Sciatic nerve (tissue), 2 donors: ENCODE results near the gene CDH13. TPM values are rescaled to one million over a fixed set of nuclear protein-coding genes. Genes with fewer than 3 reads are reported as not detected.

Experiments
- ATAC-seq: fragments of 200-7000 bp; cut with Tn5 transposase; one replicate; pipeline ENCODE4 v1.9.1; 2020; ENCODE audit warnings: mild to moderate bottlenecking, moderate library complexity
- DNase-seq: peaks from one replicate; pipeline ENCODE4 v3.0.0-alpha.2; 2020; ENCODE audit warnings: low spot score
- intact Hi-C: fragments of 100-400 bp; cut with DNase I; formaldehyde crosslinking; loops from one replicate; pipeline ENCODE4 v1.14.2; 2022
- total RNA-seq: library from RNA; stranded (reverse); fragmentation: NEBNext Ultra II Directional; extraction: Animal tissue kit (Norgen Biotek cat#: 25700); gene quantifications from one replicate; pipeline ENCODE4 v1.2.1, GENCODE V29; 2021
- donor health status: DM: no; HTN: no; CAD: no.
- donor health status: DM: no; HTN: no; CAD: no.

CDH13 gene
- total RNA-seq, 1 donor from 2014 or later, result 7.5 TPM

DNA sequence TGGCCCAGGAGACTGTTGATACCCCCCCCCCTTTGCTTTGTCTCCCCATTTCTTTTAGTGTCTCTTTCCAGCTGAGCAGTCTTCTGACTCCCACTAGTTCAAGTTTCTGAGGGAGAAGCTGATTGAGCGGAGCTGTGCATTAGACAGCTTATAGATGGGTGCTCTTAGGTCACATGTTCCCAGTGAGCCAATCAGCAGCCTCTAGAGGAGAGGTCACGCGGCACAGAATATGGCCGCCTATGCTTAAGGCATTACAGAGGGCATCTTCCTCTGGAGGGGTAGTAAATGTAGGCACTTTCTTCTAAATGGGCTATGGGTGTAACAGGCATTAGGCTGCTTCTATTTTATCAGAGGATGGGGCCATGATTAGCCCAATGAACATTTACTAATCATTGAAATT lies 131.6 kb downstream of the CDH13 start:
- intact Hi-C loops, result no loop called here
- no peak for DNase-seq
- no peak for ATAC-seq

DNA sequence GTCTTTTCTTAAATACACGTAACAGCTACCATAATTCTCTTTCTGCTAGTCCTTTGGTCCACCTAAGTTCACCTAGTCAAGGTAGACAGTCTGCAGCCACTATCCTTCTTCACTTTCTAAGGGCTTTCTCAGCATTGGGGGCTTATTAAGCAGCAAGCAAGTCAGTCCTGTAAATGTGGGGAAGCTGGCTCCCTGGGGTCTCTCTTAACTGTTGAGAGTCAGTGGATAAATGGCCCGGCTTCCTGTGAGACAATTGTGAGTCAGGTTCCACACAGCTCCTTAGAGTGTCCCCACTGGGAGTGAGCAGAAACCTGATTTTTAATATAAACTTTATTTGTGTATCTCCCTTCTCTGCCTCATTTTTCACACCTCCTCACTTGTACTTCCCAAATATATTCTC lies 132.1 kb downstream of the CDH13 start:
- intact Hi-C loops, result no loop called here
- DNase-seq, result no peak
- ATAC-seq, result no peak

DNA sequence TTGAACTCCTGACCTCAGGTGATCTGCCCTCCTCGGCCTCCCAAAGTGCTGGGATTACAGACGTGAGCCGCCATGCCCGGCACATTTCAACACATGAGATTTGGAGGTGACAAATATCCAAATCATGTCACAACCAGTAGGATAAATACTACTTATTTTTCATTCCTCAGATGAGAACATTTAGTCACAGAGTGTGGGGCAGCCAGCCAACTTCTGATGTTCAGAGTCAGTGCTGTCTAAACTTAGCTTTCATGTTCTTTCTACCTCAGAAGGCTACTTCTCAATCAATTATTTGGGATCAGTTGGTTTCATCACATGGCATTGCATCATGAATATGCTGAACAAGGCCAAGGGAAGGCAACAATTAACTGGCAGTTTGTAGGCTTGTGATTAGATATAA lies 134.5 kb downstream of the CDH13 start:
- DNase-seq (no peak), ATAC-seq (no peak)
- intact Hi-C loops, result no loop called here

DNA sequence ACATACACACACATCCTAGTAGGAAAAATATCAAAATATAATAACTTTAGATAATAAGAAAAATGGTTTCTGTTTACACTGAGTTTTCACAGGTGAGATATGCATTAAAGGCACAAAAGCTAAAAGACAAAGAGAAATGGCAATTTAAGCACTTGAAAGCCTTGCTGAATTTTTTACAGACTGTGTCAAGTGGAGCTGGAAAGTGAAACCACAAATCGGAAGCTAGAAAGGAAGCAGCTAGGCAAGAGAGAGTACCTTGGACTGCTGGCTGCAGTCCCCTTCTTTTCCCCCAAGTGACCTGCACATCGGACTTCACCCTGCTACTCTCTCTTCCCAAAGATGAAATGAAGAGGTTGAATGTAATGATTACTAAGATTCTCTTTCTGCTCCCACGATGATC lies 135.1 kb downstream of the CDH13 start:
- DNase-seq, result no peak
- intact Hi-C loops, result no loop called here
- ATAC-seq, result no peak

DNA sequence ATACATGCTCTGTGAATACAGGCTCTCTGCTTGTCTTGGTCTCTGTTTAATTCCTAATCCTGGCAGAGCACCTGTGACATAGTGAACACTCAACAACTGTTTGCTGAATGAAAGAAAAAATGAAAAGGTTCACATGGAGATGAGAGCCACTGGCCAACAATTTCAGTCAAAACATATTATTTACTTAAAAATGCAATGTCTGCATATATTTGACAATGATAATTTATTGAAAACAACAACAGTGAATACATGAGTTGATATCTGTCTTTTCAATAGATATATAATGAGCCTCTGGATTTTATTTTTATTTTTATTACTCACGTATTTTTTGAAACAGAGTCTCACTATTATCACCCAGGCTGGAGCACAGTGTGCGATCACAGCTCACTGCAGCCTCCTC lies 136.6 kb downstream of the CDH13 start:
- DNase-seq, result no peak
- ATAC-seq, result no peak
- intact Hi-C loops, result no loop called here

DNA sequence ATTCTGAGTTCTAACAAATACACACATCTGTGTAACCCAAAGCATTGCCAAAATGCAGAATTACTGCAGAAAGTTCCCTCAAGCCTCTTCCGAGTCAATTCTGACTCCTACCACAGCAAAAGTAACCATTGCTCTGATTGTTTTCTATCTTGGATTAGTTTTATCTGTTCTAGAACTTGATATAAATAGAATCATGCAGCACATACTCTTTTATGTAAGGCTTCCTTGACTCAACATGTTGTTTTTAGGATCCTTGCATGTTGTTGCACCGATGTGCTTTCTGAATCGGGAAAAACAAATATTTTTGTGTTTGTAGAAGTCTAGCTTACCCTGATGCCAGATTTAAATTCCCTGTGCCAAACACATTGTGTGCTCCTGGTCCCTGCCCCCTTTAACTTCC lies 140.4 kb downstream of the CDH13 start:
- ATAC-seq (no peak), DNase-seq (no peak)
- intact Hi-C loops, result no loop called here

DNA sequence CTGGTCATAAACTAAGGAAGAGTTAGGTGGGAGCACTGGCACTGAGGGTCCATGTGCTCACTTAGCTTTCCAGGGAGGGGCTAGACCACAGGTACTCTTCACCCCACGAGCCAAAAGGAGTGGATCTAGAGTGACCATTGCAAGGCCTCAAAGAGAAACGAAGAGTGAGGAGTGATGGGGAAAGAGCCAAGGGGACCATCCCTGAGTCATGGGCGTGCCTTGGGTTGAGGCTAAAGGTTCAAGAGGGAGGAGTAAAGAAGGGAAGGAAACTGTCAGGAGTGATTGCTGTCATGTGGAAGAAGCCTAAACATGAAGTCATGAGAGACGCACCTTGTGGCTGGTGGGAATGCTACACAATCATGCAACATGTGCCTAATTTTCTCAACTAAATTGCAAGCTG lies 141.0 kb downstream of the CDH13 start:
- ATAC-seq (no peak), DNase-seq (no peak)
- intact Hi-C loops, result no loop called here

DNA sequence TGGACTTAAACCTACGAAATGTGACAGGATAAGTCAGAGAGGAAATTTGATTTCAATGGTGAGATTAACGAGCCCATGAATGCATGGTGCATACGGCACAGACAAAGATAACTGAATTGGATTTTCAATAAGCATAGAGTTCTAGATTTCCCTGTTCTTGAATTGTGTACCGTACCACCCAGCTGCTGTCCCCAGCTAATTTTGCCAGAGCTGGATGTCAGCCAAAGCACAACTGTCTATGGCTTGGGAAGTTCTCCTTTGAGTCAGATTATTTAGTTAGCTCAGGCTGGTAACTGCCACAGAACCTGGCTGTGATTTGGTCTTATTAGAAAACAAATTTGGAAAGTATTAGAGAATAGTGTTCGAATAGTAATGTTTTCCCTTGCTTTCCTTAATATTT lies 143.1 kb downstream of the CDH13 start:
- ATAC-seq (no peak), DNase-seq (no peak)
- intact Hi-C loops, result no loop called here

DNA sequence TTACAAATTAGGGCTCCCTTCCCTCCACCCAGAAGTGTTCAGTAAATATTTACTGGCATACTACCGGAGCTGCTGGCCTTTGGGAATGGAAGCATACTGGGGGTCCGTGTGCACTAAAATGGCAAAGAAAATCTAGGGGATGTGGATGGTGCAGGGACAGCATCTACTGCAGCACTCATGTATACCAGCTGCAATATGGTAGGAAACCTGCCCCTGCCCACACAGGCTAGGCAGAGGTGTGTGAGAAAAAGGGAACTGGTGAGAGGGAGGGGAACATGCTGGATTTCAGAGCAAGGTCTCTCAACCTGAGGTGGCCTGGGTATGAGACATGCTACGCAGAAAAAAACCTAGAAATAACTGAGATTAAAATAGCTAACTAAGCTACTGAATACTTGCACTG lies 145.4 kb downstream of the CDH13 start:
- intact Hi-C loops, result no loop called here
- DNase-seq (no peak), ATAC-seq (no peak)

DNA sequence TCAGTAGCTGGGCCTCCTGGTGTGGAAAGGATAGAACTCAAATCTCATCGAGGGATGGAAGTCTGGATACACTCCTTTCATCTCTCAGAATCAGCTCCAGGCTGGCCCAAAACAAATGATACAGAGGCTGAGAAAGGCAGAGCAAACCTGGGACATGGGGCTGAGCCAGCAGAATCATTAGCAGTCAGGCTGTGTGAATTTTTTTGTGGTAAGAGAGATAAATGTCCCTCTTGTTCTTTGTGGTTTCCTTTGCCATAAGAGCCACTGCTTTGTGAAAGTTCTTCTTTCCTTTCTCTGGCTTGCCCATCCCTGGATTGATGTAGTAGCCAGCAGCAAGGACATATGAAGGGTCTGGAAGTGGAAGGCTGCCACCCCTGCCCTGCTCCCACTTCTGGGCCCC lies 146.2 kb downstream of the CDH13 start:
- intact Hi-C loops, result no loop called here
- ATAC-seq, result no peak
- no peak for DNase-seq

DNA sequence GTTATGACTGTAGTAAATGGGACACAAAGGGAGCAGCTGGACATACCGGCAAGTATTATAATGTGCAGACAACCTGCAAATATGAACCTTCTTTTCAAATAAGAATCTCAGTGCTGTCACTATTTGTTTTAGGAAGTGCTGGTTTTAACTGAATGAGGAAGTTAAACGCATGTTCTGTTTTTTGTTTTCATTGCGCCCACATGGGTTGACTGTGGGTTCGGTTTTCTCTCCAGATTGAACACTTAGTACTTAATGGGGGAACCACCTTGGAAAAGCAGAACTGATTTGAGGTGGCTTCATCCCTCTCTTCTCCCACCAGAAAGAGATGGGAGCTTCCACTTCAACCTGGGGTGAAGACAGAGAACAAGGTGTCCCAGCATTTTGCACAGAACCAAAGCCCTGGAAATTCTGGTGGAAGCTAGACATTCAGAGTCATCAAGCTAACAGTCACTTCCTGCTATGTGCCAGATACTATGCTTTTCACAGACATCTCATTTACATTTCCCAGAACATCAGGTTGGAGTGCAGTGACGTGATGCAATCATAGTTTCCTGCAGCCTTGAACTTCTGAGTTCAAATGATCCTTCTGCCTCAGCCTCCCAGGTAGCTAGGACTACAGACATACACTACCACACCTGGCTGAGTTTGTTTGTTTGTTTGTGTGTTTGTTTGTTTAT lies 149.8 kb downstream of the CDH13 start:
- DNase-seq, result no peak
- peak; percentile 26 for ATAC-seq
- intact Hi-C loops, result no loop called here

DNA sequence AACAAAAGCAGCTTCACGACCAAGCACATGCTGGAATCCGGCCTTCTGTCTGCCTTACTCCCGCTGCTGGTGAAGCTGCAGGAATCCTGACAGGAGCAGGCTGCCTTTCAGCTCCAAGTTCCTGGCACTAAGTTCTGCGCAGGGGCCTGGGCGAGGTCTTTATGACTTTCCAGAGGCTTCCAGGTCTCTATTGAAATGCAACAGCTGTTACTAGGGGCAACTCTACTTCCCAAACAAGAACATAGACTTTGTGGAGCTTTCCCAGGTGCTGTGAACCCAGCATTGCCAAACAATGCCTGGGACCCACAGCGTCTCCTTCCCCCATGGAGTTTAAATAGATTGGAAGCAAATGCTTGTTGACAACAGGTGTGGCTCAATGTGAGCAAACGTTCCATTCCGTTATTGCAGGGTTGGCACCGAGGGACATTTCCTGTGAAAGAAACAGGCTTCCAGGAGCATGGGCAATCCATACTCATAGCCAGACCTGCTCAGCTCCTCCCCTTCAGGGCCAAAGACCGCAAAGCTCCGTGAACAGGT lies 156.0 kb downstream of the CDH13 start:
- intact Hi-C loops, result no loop called here
- DNase-seq, result no peak
- no peak for ATAC-seq

DNA sequence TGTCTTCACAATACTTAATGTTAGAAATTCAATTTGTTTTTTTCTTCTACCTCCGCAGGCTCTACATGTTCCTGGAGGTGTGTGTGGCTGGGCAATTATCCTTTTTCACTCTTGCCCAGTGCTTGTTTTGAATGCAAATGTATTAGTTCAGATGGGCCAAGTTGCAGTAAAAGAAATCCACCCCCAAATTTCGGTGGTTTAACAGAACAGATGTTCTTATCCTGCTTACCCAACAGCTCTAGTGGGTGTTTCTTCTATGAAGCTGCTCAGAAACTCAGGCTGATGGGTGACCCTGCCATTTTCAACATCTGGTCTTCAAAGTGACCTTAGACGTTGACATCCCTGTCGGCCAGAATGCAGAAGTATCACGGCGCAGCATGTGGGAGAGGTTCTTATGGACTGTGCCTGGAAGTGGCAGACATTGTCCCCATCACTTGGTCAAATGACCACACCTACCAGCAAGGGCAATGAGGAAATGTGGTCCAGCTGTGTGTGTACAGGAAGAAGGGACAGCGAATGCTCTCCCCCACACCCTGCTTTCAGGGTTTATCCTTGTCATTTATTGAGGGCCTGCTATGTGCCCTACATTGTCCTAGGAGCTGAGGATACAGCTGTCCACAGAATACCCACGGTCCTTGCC lies 157.3 kb downstream of the CDH13 start:
- intact Hi-C loops, result no loop called here
- no peak for DNase-seq

DNA sequence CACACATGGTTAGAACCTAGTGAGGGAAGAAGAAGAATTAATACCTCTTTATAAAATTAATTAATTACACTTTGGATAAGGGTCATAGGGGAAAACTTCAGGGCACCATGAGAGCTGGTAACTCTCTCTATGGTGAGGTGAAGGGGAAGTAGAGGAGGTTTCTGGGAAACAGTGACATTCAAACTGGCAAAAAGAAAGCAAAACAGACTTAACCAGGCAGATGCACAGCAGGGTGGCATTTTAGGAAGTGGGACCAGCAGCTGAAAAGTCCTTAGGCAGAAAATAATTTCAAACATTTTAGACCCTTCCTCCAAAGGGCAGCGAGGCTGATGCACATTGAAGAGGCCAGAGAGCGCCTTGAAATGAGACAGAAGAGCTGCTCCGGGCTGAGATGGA lies 157.8 kb downstream of the CDH13 start:
- ATAC-seq (no peak), DNase-seq (no peak)
- intact Hi-C loops, result no loop called here

More for the DNA sequence above, 157.3 kb downstream of the CDH13 start:
- ATAC-seq, result no peak

DNA sequence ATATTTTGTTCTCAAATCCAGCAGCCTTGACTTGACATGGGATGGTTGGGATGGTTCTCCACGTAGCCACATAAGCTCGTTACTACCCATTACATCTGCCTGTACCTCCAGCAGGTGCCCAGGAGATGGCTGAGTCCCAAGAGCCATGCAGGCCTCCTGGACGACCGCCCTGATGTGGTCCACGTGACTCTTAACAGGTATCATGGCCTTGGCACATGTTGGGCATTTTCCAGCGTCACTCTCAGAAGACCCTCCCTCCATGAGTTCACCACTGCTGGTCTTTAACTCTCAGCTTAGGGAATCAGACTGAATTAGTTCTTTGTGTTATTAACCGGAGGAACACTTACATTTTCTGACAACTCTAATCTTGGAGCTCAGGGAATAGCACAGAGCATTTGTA lies 161.5 kb downstream of the CDH13 start:
- no peak for DNase-seq
- intact Hi-C loops, result no loop called here
- no peak for ATAC-seq

DNA sequence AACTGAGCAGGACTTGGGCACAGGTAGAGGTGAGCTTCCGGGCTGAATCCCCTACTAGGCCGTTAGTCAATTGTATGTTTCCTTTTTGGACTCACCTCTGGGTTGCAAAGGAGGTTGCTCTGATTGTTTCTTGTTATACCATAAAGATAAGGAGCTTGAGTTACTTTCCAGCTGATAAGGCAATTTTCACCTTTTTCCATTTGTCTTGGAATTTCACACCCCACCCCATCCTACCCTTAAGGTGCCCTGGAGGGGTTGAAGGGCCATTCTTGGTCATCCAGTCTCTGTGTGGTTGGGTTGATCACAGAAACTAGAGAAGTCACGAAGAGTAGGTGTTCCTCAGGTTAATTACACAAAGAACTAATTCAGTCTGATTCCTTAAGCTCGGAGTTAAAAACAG lies 162.2 kb downstream of the CDH13 start:
- ATAC-seq, result no peak
- intact Hi-C loops, result no loop called here
- DNase-seq, result no peak

DNA sequence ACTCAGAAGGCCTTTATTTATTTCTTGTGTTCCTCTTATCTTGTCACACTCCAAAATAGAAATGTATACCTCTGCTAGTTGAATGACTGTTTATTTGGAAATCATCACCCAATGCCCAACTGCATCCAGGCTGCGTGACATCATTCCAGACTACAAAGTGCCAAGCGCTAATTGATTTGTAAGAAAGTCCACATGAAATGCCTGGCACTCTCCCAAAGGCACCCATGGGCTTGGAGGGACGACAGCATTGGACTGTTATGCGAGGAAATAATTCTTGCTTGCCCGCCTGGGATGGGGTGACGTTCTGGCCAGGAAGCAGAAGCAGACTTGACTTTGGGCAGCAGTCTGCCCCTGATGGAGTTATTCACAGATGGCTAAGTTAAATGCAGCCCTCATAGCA lies 165.9 kb downstream of the CDH13 start:
- no peak for ATAC-seq
- intact Hi-C loops, result no loop called here

DNA sequence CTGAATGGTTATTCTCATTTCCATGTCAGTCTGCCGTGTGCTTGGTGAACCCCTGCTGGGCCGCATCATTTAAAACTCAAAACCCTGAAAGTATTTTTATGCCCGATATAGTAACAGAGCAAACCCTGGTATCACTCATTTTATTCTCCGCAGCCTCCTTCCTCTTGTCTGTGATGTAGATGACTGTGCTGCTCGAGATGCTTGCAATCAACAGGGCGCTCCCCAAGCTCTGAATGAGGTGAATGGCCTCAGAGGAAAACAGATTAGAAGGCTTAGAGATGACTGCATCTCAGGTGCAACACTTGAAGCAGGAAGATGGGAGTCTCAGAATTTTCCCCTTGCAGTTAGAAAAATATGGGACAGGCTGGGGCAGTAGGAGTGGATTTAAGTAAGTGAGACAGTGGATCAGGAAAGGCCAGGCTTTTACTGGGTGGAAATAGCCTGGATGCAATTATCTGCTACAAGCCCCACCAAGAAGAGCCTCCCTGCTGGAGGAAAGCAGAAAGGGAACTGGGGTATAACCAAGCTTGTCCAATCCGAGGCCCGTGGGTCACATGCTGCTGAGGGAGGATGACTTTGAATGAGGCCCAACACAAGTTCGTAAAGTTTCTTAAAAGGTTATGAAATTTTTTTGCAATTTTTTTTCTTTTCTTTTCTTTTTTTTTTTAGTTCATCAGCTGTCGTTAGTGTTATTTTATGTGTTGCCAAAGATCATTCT lies 166.9 kb downstream of the CDH13 start:
- ATAC-seq (no peak), DNase-seq (peak; percentile 60)
- intact Hi-C loops, result no loop called here

More for the DNA sequence above, 165.9 kb downstream of the CDH13 start:
- DNase-seq, result no peak

DNA sequence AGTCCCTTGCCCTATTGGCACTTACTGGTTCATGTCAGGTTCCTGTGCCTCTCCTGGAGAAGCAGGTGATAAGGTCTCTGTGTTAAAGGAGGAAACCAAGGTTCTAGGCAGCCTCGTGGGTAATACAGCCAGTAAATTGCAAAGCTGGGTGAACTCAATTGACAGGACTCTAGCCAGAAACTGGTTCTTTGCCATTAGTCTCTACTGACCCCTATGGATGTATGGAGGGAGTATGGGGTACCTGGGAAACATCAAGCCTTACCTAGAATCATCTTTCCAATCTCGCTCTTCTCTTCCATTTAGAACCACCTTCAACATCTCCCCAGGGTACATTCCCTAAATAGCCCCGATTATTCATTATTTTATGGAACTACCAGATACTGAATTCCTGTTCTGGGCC lies 169.3 kb downstream of the CDH13 start:
- ATAC-seq, result no peak
- no peak for DNase-seq
- intact Hi-C loops, result no loop called here

DNA sequence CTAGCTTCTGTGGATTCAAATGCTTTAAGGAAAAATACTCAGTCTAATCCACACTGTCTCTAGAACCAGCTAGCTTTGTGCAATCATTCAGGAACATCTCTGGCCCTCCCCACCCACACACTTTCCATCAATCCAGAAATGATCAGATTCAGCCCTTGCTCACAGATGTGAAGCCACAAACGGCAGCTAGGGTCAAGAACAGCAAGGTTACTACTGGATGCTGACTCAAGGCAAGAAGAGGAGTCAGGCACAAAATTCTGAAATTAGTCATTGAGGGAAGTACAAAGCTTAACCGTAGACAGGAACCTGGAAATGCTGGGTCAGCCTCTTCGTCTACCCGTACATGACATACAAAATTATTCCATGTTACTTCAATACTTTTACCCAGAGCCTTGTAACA lies 174.6 kb downstream of the CDH13 start:
- intact Hi-C loops, result no loop called here
- ATAC-seq (no peak), DNase-seq (no peak)
